Uterine smooth muscle cell (primary cell): ENCODE measurements around the gene BTN1A1. TPM values are rescaled to one million over a fixed set of nuclear protein-coding genes. Genes with fewer than 3 reads are reported as not detected.

ENCODE experiments used
- total RNA-seq: library from RNA; depleted of rRNA; stranded (reverse); fragments of >200 nt; gene quantifications from 2 replicates; pipeline ENCODE4 v1.2.3, GENCODE V29; 2014

BTN1A1 gene
- total RNA-seq: not detected in 2 replicates

DNA sequence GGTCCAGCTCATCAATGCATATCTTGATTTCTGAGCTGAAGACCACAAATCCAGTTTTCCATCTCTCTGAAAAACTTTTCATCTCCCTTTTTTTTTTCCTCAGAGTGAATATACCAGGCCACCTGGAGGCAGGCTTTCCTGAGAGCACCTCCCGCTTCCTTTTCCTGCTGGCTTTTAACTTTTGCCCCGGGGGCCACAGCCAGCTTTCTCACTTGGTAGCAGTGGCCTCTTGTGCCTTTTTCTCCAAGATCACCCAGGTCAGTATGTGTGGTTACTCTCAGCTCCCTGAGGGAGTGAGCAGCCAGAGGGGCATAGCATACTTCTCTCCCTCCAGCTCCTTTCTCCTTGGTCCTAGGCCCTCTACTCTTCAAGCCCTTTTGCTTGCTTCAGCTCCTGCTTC, at the start of gene BTN1A1:
BTN1A1 (plus strand) TSS at position 202 of the 400 bp plus-strand sequence. CDS start 984 bp downstream, outside the sequence.

DNA sequence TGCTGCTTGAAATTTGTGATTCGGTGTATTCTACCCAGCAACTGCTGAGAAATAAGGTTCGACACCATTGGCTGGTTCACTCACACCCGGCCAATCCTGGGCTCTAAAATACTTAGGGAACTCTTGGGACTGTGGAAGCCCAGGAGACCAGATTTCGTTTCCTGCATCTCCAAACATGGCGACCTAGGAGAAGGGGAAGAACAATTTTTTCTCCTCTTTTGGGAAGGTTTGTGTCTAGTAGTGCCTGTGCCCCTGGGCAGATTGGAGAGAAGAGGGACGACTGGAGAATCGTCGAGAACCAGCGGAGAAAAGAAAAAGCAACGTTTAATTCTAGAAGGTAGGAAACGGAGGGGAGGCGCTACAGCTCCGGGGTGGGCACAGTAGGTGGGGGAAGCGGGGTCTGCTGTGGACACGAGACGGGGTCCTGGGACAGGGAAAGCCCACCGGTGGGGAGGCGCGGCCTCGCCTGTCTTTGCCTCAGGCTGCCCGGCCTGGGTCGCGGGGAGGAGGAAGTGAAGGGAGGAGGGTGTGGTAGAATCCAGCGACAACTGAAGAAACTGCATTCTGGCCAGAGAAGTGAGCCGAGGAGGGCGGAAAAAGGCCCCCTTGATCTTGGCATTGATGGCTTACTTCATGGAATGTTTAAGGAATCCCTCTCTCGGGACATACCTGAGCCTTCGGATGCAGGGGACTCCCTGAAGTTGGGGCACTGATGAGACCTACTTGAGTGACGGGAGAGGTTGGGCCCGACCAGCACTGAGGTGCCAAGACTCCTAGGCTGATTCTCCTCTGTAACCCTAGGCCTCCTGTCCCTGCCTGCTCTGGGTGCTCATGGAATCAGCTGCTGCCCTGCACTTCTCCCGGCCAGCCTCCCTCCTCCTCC, 42.1 kb upstream of the BTN1A1 start, which contains the start of gene BTN2A1:
BTN2A1 (plus strand) TSS at position 150 of the 883 bp plus-strand sequence; CDS start at position 832, 682 bp downstream.

DNA sequence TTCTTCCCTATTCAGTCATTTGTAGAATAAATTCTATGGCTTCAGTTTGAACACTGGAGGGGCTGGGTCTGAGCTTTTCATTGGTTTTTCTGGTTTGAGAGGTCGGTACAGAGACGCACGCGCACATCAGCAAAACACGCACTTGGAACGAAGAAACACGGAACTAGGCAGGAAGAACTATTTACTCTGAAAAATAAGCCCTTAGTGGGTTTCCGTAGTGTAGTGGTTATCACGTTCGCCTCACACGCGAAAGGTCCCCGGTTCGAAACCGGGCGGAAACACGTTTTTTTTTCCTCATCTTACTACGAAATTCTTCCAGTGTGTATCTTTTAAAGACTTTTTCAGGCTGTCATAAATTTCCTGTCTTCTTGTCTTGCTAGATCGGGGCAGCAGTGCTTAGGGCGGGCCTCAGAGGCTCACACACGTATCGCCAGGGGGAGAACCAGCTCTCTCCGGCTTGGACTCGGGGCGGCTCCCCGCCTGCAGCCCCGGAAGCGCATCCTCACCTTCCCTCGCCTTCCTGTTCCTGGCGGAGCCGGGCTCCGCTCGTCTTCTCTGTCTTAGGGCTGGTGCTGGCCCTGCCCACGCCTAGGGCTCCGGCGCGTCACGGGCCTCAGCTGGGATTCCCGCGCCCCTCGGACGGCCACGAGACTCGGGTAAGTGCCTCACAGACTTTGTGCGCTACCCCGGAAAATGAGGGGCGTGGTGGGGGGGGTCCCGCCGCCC, 37.9 kb downstream of the BTN1A1 start, which contains the start of gene HMGN4:
HMGN4 (plus strand) TSS at position 521 of the 726 bp plus-strand sequence. CDS start 6,841 bp downstream, outside the sequence.

Other genes with a start within 250 kb of the BTN1A1 start
- 28.6 and 38.8 TPM in 2 replicates for gene BTN3A2, start 135.1 kb upstream of the BTN1A1 start, total RNA-seq
- 10.1 and 18.5 TPM in 2 replicates for gene BTN2A2, start 117.2 kb upstream of the BTN1A1 start, total RNA-seq
- 29.3 and 37.1 TPM in 2 replicates for gene BTN3A1, start 98.0 kb upstream of the BTN1A1 start, total RNA-seq
- gene BTN3A3, start 59.8 kb upstream of the BTN1A1 start, total RNA-seq: 18.3 and 24.0 TPM in 2 replicates
- 12.1 and 12.8 TPM in 2 replicates for gene BTN2A1, start 42.3 kb upstream of the BTN1A1 start, total RNA-seq
- gene HMGN4, start 38.1 kb downstream of the BTN1A1 start, total RNA-seq: 72.0 and 94.4 TPM in 2 replicates
- 13.6 and 18.4 TPM in 2 replicates for gene ABT1, start 96.7 kb downstream of the BTN1A1 start, total RNA-seq
- gene ZNF322, start 159.4 kb downstream of the BTN1A1 start, total RNA-seq: 15.5 and 18.9 TPM in 2 replicates